HEK293 (cell line): ENCODE data around the gene LDLRAD4.

Experiments used
- CTCF ChIA-PET: fragments of 350-600 bp; formaldehyde crosslinking; extraction: SDS; loops from one replicate; lab custom pipeline; 2021; ENCODE audit warnings: antibody characterized with exemption; lab: Yijun Ruan, JAX
- POLR2A ChIA-PET: fragments of 300-600 bp; formaldehyde crosslinking; extraction: SDS; loops from one replicate; lab custom pipeline; 2020; ENCODE audit warnings: antibody characterized with exemption, inconsistent platforms; lab: Yijun Ruan, JAX
- H3K27ac ChIP-seq: fragments of 200-500 bp; sonication (Bioruptor generic); 2 replicates; pipeline ENCODE4 v1.5.1; 2014; ENCODE audit warnings: low read depth, low read length, control low read depth, inconsistent platforms; ENCODE audit errors: extremely low read depth
- H3K36me3 ChIP-seq, 2 experiments: fragments of 200-500 bp in 1 of 2; sonication (Bioruptor generic) in 1 of 2; 1 replicate in 1 of 2; 2 replicates in 1 of 2; pipeline ENCODE4 v1.5.1; 2014 to 2017; ENCODE audit warnings: inconsistent platforms in 2 of 2, low read length in 2 of 2; ENCODE audit not compliant: control insufficient read depth in 2 of 2, insufficient read depth in 1 of 2
- H3K4me1 ChIP-seq: fragments of 200-500 bp; sonication (Bioruptor generic); 2 replicates; pipeline ENCODE4 v1.5.1; 2014; ENCODE audit warnings: mild to moderate bottlenecking, low read length, inconsistent platforms; ENCODE audit not compliant: control insufficient read depth, insufficient read depth
- H3K4me3 ChIP-seq: 2 replicates; pipeline ENCODE4 v1.5.1; 2011; ENCODE audit warnings: low read depth, mild to moderate bottlenecking, control low read depth, low read length, moderate library complexity
- H3K9me3 ChIP-seq: fragments of 200-500 bp; sonication (Bioruptor generic); 2 replicates; pipeline ENCODE4 v1.5.1; 2014; ENCODE audit warnings: low read depth, low read length, inconsistent platforms; ENCODE audit not compliant: control insufficient read depth, insufficient read depth
- EGR2 ChIP-seq: fragments of 450-650 bp; formaldehyde crosslinking; IDR thresholded peaks from 2 replicates; pipeline ENCODE4 v1.5.1; 2016; ENCODE audit warnings: low read depth, missing biosample characterization, missing genetic modification characterization
- GFI1B ChIP-seq: fragments of 450-650 bp; formaldehyde crosslinking; IDR thresholded peaks from 2 replicates; pipeline ENCODE4 v1.5.1; 2016; ENCODE audit warnings: missing biosample characterization, missing genetic modification characterization
- HOXA7 ChIP-seq: sonication (generic); formaldehyde crosslinking; IDR thresholded peaks from 2 replicates; pipeline ENCODE4 v1.8.1; 2022; ENCODE audit warnings: missing genetic modification reagents, borderline replicate concordance
- PATZ1 ChIP-seq: fragments of 450-650 bp; formaldehyde crosslinking; IDR thresholded peaks from 2 replicates; pipeline ENCODE4 v1.5.1; 2016; ENCODE audit warnings: missing biosample characterization, missing genetic modification characterization
- TRIM28 ChIP-seq: IDR thresholded peaks from 2 replicates; pipeline ENCODE4 v1.6.1; 2011; ENCODE audit warnings: low read length, control low read depth, borderline replicate concordance
- ZBTB10 ChIP-seq: fragments of 450-650 bp; formaldehyde crosslinking; IDR thresholded peaks from 2 replicates; pipeline ENCODE4 v1.5.1; 2016; ENCODE audit warnings: missing biosample characterization, missing genetic modification characterization
- ZBTB17 ChIP-seq: fragments of 450-650 bp; formaldehyde crosslinking; IDR thresholded peaks from 2 replicates; pipeline ENCODE4 v1.5.1; 2016; ENCODE audit warnings: missing biosample characterization, missing genetic modification characterization
- ZBTB49 ChIP-seq: fragments of 450-650 bp; formaldehyde crosslinking; IDR thresholded peaks from 2 replicates; pipeline ENCODE4 v1.5.1; 2016; ENCODE audit warnings: missing biosample characterization, missing genetic modification characterization, low read depth
- ZFHX2 ChIP-seq: fragments of 450-650 bp; formaldehyde crosslinking; conservative IDR thresholded peaks from 2 replicates; pipeline ENCODE4 v1.5.1; 2016; ENCODE audit warnings: missing biosample characterization, missing genetic modification characterization
- ZFP37 ChIP-seq: fragments of 450-650 bp; formaldehyde crosslinking; IDR thresholded peaks from 2 replicates; pipeline ENCODE4 v1.5.1; 2016; ENCODE audit warnings: missing biosample characterization, missing genetic modification characterization
- ZNF292 ChIP-seq: fragments of 450-650 bp; formaldehyde crosslinking; IDR thresholded peaks from 2 replicates; pipeline ENCODE4 v1.5.1; 2016; ENCODE audit warnings: low read depth, missing biosample characterization, missing genetic modification characterization, borderline replicate concordance
- ZNF366 ChIP-seq: fragments of 450-650 bp; formaldehyde crosslinking; conservative IDR thresholded peaks from 2 replicates; pipeline ENCODE4 v1.5.1; 2016; ENCODE audit warnings: missing biosample characterization, missing genetic modification characterization
- ZNF518A ChIP-seq: fragments of 450-650 bp; formaldehyde crosslinking; conservative IDR thresholded peaks from 2 replicates; pipeline ENCODE4 v1.5.1; 2016; ENCODE audit warnings: low read depth, missing biosample characterization, missing genetic modification characterization
- ZNF677 ChIP-seq: fragments of 450-650 bp; IDR thresholded peaks from 2 replicates; pipeline ENCODE4 v1.5.0; 2018; ENCODE audit warnings: missing biosample characterization, mild to moderate bottlenecking, missing genetic modification characterization, moderate library complexity

Gene LDLRAD4

GRCh38 chr18:13242797-13243196 lies 24.2 kb downstream of the LDLRAD4 start:
- TF ChIP-seq ZNF518A (tag by site-specific recombination) (no peak), GFI1B (tag by site-specific recombination) (no peak), TRIM28 (no peak), PATZ1 (tag by site-specific recombination) (no peak), ZFP37 (tag by site-specific recombination) (no peak), ZBTB10 (tag by site-specific recombination) (no peak), ZNF677 (no peak), ZNF292 (tag by site-specific recombination) (no peak), ZBTB17 (tag by site-specific recombination) (no peak)
- Histone ChIP-seq H3K27ac (no peak overlapping the region), H3K9me3 (no peaks in the 10 kb centered on the region), H3K36me3 (no peaks in the 10 kb centered on the region; a peak in 1 of 3 replicates), H3K4me1 (peaks cover 3% of the 10 kb centered on the region; the same call in 1 of the 2 replicates), H3K4me3 (no peak overlapping the region)
- ChIA-PET POLR2A (no interaction called here), CTCF (no interaction called here)

GRCh38 chr18:13243363-13243762 lies 24.8 kb downstream of the LDLRAD4 start:
- H3K36me3 ChIP-seq: no peaks in the 10 kb centered on the region; a peak in 1 of 3 replicates
- ChIA-PET CTCF (no interaction called here), POLR2A (no interaction called here)
- H3K4me3 ChIP-seq: no peak overlapping the region
- H3K9me3 ChIP-seq: no peaks in the 10 kb centered on the region
- H3K27ac ChIP-seq: no peak overlapping the region
- H3K4me1 ChIP-seq: peaks cover 3% of the 10 kb centered on the region; the same call in 1 of the 2 replicates
- TF ChIP-seq ZFHX2: peak; percentile 87
- TF ChIP-seq HOXA7: no peak
- TF ChIP-seq ZBTB49 (tag by site-specific recombination): no peak
- peak; percentile 95 for TF ChIP-seq EGR2 (tag by site-specific recombination)
- peak; percentile 56 for TF ChIP-seq ZNF366 (tag by site-specific recombination)
